Myocyte (in vitro differentiated cells): ENCODE measurements around the gene SNX25. TPM values are rescaled to one million over a fixed set of nuclear protein-coding genes. Genes with fewer than 3 reads are reported as not detected.
A peak's percentile ranks its signal among the peaks of the same experiment; 100 is the strongest.
"Not testable (repeated sequence)": the region's sequence is repeated elsewhere in the genome, so short reads cannot be mapped to it uniquely, and the experiment has no call there.

Source experiments
- DNase-seq: peaks from one replicate; pipeline ENCODE4 v3.0.0-alpha.2; 2012; ENCODE audit warnings: low read depth
- polyA plus RNA-seq: library from polyadenylated mRNA; unstranded; fragments of >200 nt; gene quantifications from one replicate; pipeline ENCODE4 v1.2.1, GENCODE V29; 2012; ENCODE audit warnings: missing spikeins
- total RNA-seq: library from RNA; depleted of rRNA; stranded (reverse); fragments of >200 nt; gene quantifications from 2 replicates; pipeline ENCODE4 v1.2.3, GENCODE V29; 2014

SNX25 gene
- 12.9 and 16.7 TPM in 2 replicates for total RNA-seq
- polyA plus RNA-seq = 7.1 TPM

DNA sequence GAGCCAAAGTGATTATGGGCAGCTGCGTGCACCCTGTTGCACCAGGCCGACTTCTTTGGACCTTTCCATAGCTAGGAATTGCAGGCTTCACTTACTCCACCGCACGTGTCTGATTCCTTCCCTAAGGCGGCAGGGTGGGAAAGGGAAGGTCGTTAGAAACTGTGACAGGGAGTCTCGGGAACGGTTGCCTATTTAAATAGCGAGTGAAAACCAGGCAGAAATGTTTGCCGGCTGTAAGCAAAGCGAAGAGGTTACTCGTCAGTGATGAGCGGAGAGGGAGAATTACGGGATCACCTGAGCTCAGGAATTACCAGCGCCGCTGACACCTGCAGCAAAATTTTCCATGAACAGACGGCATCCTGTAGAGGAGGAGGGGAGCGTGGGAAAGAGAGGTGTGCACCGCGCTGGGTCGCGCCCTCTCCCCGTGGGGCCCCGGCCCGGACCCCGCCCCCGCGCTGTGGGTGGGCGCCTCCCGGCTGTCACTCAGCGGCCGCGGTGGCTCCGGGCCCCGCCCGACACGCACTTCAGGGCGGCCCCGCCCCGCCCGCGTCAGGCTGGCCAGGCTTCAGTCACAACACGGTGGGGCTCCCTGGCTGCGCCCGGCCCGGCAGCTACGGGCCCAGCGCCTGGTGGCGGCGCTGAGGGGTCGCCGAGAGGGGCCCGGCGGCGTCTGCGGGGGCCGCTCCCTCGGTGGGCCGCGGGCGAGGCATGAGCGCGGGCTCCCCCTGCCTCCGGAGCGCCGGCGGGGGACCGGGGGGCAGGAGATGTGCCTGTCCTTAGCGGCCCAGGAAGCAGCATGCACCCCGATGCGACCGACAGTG is at the start of gene SNX25:
TSS of gene SNX25 (plus strand) at position 568 of the 821 bp plus-strand sequence. CDS start at position 797, 229 bp downstream.
- DNase-seq = peak; percentile 85

DNA sequence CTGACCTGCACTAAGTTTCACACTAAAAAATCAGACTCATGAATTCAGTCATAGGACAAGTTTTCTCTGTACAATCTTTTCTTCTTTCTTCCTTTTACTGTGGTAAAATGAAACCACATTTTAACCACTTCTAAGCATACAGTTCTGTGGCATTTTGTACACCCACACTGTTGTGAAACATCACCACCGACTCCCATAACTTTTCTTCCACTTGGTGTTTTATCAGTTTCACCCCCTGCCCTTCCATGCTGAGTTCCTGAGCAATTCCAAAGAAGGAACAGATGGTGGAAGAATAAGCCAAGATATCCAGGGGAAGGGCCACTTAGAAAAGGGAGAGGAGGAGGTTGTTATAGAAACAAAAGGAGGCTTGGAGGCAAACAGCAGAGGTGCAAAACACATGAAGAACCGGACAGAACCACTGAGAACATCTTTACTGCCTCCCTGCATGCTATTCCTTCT is 43.8 kb upstream of the SNX25 start:
- peak; percentile 62 for DNase-seq

DNA sequence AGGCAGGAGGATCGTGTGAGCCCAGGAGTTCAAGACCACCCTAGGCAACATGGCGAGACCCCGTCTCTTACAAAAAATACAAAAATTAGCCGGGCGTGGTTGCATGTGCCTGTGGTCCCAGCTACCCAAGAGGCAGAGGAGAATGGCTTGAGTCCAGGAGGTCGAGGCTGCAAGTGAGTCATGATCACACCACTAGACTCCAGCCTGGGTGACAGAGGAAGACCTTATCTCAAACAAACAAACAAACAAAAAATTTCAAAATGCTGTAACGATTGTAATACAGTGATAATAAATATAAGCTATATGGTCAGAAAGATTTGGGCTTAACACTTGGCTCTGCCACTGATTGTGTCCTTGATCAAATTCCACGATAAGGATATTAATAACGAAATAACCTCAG is 42.2 kb upstream of the SNX25 start:
- peak; percentile 55 for DNase-seq

DNA sequence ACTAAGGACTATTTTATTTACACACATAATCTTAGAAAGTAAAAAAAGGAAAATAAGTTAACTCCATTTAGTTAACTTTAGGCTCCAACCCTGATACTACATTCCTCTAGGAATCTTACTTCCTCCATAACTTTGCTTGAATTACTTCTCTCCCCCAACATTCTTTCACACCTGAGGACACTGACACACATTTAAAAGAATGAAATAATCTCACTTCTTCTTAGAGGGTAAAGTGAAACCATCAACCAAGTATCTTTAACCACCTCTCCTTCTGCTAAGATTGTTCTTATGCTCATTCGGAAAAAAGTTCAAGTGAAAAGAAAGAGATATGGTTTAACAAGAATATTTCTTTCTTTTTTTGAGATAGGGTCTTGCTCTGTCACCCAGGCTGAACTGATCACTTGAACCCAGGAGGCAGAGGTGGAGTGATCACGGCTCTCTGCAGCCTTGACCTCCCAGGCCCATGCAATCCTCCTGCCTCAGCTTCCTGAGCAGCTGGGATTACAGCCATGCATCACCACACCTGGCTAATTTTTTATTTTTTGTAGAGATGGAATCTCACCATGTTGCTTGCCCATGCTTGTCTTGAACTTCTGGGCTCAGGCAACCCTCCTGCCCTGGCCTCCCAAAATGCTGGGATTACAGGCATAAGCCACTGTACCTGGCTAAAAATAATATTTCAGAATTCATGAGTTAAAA is 37.9 kb upstream of the SNX25 start:
- no peak for DNase-seq

DNA sequence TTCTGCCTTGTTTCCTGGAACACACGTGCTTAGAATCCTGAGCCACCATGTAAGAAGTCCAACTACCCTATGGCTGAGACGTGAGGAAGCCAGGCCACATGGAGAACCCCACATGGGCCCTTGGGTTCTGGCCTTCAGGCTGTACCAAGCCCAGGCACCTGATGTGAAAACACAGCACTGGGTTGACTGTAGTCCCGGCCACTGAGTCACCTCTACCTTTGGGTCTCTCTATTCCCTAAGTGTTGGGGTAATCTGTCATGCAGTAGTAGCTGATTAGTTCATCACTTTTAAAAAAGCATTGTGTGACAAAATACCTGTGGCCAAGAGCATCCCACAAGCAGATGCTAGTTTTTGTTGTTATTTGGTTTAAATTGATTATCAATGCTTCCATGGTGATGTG is 29.9 kb upstream of the SNX25 start:
- no peak for DNase-seq

DNA sequence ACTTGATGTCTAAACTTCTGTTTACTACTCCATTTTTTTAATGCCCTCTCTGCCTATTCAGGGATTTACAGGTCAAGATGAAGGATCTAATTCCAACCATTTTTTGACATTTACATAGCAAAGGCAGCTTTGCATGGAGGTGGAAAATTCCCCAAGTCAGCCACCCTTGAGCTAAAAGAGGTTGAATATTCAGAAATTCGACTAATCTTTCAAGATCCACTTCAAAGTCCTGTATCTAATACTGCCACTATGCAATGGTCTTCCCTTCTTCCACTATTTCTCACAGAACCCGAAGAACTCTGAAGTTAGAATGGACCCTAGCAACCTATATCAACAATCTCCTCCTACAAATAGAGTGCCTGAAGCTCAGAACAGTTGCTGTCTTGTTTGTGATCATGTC is 27.2 kb upstream of the SNX25 start:
- DNase-seq = no peak

DNA sequence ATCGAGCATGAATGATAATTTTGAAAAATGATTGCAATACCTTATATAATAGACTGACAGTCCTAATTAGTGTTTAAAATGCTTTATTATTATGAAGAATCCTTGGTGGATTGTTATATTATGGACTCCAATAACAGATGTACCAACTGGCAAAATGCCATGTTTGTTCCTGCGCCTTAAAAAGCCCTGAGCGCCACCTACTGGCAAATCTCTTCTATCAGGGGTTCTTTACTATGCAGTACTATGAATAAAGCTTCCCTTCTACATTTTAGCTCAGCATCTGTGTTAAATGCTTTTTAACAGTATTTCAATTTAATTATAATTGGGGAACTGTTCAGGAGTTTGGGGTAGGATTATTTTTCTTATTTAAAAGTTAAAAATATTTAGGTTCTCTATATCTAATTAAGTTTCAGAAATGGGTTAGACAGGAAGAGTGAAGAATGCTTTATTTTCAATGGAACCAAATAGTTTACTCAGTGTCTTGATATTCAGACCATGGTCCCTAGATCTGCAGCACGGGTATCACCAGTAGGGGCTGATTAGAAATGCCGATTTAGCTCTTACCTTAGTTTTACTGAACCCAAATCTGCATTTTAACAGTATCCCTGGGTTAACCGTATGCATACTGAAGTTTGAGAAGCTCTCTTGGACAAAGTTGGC is 25.6 kb upstream of the SNX25 start:
- DNase-seq = peak; percentile 92

DNA sequence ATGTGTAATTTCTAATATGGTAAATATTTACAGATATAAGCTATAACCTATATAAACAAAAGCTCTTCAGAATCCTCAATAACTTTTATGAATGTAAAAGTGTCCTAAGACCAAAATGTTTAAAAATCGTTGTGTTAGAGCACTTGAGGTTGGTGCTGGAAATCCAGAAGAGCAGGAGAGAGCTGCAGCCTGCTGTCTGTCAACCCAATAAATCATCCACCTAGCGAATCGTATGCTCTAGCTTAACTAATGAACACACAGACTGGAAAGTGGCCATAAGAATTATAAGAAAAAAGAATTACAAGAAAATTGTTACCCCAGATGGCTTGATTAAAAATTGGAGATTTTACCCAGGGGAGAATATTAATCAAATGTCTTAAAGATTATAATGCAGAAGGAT is 22.6 kb upstream of the SNX25 start:
- no peak for DNase-seq

DNA sequence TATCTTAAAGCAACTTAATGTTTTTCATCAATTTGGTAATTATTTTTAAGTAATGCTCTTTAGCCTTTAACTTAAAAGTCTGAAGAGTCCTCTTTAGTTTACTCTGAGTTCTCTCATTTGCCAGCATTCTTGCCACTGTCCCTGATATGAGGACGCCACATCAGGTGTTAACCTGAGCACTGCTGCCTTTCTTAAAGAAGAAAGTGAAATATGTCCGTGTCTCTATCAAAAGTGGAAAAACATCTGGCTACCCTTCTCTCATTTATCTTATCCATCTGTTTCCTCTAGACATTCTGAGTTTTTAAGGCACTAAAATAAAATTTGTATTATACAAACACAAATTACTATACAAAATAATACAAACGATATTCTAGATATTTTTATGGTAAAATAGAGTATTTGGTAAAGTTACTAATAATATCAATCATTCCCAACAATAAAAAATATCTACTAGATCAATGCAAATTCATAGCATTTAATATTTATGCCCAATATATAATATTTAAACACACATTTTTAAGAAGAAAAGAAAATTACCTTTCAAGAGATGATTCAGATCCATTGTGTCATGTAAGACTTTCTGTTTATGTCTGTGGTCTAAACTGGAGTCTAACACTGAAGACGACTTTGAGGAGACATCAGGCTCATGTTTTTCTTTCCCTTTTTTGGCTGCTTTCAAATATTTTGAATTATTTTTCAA is 19.6 kb upstream of the SNX25 start:
- no peak for DNase-seq

DNA sequence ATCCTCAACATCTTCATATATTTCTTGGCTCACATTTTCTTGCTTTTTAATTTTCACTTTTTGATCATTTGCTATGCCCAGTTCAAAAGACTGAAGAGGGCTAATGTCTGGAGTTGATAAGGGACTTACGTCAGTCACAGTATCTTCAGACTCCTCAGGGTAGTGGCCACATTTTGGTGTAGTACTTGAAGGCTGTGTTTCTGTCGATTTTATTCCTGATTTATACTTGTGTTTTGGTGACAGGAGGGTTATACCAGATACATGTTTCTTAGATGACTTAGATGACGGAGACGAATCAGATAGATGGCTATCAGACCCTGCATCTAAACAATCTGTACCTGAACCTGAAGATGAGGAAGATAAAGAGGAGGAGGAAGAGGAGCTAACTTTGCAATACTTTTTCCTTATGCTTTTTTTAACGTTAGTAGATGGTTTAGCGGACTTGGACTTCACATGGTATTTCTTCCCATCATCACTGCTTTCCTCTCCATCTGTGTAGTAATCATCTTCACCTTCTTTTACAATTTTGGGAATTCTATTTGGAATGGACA is 19.0 kb upstream of the SNX25 start:
- DNase-seq = no peak

DNA sequence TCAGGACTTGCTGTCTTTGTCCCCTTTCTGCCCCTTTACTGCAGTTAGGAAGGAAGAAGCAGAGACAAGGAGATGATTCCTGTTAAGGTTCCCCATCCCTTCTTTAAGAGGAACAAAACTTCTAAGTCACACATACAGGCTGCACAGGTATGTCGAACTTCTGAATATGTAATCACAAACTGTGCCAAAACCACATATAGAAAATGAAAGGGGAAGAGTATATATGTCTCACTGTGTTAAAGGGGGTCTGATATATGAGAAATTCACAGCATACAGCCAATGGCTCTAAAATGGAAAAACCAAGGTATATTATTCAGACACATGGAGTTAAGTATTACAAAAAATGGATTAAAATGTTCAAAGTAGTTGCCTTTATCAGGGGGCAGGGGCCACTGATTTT is 17.3 kb upstream of the SNX25 start:
- no peak for DNase-seq

DNA sequence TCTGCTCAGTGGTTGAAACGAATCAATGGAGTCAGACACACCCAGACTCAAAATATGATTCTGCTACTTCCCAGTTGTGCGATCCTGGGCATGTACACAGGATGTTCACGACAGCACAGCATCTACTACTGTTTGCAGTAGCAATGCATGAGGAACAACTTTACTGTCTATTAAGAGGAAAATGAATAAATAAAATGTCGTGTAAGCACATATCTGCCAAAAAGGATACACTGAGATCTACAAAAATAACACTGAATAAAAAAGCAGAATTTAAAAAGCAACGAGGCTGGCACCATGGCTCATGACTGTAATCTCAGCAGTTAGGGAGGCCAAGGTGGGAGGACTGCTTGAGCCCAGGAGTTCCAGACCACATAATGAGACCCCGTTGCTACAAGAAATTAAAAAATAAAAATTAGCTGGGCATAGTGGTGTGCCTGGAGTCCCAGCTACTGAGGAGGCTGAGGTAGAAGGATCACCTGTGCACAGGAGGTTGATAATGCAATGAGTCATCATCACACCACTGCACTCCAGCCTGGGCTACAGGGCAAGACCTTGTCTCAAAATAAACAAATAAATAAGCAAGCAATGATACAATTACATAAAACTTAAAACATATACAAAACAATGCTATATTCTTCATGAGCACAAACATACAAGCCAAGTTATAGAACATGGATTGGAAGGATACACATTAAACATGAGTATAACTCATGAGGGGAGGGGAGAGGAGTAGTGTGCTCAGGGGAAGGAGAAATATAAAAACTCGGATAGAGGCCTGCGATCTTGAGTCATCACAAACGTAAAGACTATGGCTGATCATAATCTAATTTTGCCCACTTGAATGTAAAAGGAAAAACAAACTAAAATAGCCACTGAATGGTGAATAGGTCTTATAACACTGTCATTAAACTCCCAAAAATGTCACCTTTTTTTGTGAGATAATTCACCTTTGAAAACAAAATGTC is 14.2 kb upstream of the SNX25 start:
- no peak for DNase-seq

DNA sequence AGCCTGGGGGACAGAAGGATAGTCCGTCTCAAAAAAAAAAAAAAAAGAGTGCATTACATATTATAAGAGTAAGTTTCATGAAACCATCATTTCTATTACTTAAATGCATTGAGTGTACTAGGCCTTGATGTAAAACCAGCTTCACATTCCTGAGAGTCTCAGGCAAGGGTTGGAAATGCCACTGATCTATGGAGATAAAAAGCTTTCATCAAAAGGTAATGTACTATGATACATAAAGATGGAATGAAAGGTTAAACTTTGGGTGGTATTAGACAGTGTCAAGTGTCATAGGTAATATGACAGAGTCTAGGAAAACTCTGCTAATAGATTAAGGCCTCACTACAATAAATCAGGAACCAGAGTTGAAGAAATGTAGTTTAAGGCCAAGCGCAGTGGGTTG is 13.0 kb upstream of the SNX25 start:
- no peak for DNase-seq

DNA sequence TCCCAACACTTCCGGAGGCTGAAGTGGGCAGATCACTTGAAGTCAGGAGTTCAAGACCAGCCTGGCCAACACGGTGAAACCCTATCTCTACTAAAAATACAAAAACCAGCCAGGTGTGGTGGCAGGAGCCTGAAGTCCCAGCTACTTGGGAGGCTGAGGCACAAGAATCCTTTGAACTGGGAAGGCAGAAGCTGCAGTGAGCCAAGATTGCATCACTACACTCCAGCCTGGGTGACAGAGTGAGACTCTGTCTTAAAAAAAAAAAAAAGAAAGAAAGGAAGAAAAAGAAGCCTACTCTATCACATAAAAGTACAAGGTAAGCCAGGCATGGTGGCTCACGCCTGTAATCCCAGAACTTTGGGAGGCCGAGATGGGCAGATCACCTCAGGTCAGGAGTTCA is 11.2 kb upstream of the SNX25 start:
- not testable (repeated sequence) for DNase-seq

DNA sequence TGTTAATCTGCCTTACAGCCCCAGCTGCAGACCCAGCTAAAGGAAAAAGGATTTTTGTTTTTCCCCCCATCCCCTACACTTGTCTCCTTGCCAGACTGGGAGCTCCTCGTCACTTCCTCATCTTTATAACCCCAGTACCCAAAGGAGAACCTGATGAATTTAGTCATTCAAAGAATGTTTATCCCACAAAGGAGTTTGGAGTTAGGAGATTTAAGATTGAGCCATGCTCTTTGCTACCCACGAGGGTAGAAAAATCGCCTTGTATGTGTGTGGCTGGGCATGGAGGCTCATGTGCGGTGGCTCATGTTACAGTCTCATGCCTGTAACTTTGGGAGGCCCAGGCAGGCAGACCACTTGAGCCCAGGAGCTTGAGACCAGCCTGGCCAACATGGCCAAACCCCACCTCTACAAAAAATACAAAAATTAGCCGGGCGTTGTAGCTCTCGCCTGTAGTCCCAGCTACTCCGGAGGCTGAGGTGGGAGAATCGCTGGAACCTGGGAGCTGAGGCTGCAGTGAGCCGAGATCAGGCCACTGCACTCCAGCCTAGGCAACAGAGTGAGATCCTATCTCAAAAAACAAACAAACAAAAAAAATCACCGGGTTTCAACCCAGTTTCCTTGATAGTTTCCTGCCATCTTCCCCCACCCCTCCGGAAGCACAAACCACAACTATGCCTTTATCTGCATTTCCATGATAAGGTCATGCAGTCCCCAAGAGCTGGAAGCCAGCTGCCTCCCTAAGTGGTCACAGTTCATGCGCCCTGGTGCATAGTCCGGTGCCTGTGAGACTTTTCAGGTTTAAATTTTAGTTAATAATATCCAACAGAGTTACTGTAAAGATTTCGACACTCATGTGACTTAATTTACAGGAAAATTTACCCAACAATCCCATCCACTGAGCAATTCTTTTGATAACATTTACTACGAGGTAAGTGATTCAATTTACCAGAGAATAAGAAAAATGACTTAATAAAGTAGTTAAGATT is 7.1 kb upstream of the SNX25 start:
- DNase-seq = no peak

DNA sequence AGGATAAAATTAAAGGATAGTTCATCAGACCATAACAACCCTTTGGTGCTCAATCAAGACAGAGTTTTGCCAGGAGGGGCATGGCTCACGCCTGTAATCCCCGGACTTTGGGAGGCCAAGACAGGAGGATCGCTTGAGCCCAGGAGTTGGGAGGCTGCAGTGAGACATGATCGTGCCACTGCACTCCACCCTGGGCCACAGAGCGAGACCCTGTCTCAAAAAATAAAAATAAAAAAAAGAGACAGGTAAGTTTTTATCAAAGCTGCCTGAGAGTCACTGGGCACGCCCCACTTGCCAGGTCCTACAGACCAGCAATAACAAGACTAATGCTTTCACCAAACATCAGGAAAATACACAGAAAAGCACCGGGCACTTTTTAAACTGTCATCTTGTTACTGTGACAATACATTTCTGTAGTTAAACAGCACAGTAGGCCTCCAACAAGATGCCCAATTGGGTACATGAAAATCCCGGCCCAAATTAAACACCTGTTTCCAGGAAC is 6.4 kb upstream of the SNX25 start:
- DNase-seq = no peak

DNA sequence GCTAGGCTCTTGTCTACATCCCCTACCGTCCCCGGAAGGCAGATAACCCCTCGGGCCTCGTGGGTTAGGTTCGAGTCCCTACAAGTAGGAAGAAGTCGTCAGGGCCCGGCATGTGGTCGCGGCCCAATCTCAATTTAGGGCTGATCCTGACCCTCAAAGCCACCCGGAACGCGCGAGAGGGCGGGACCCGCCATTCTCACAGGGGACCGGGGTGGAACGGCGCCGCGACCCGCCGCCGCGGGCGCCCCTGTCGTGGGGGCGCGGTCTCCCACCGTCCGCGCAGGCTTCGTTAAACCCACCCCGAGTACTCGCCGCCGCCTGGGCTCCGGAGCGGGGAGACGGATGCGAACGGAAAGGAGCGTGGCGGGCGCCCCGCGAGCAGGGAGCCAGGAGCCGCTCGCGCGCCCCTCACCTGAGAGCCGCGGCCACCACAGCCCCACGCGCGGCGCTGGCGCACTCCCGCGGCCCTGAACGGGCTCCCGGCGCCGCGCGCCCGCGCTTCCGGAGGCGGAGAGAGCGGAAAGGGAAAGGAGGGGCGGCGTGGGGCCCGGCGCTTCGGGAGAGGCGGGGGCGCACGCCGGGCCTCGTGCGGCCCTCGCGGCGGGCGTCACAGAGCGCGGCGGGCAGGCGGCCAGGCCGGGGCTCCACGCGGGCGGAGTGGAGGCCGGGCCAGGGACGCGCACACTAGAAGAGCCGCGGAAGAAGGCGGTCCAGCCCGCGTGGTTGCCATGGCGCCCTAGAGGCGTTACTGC is 5.7 kb upstream of the SNX25 start, which contains the start of gene CFAP97:
TSS of gene CFAP97 (minus strand) at position 515 of the 752 bp plus-strand sequence. CDS start 12,804 bp downstream, outside the sequence.
- DNase-seq = peak; percentile 91
